Large intestine (tissue), 3 donors: Measurements from ENCODE around the gene ME1. TPM values are rescaled to one million over a fixed set of nuclear protein-coding genes. Genes with fewer than 3 reads are reported as not detected.
"Not testable (repeated sequence)": the region's sequence is repeated elsewhere in the genome, so short reads cannot be mapped to it uniquely, and the experiment has no call there.

Source experiments
- DNase-seq, 2 donors: peaks; one replicate each; pipeline versions ENCODE4 v3.0.0 to v3.0.0-alpha.2; 2013
- H3K27ac ChIP-seq: one replicate; pipeline ENCODE4 v1.5.1; 2013; ENCODE audit warnings: low read length
- H3K27me3 ChIP-seq: 2 replicates; pipeline ENCODE4 v1.6.1; 2013; ENCODE audit warnings: low read length; ENCODE audit not compliant: control insufficient read depth, insufficient read depth
- H3K36me3 ChIP-seq: 2 replicates; pipeline ENCODE4 v1.6.1; 2013; ENCODE audit warnings: low read length; ENCODE audit not compliant: control insufficient read depth, insufficient read depth
- H3K4me1 ChIP-seq: one replicate; pipeline ENCODE4 v1.6.1; 2013; ENCODE audit warnings: low read length; ENCODE audit not compliant: control insufficient read depth, insufficient read depth
- H3K4me3 ChIP-seq: one replicate; pipeline ENCODE4 v1.5.1; 2013; ENCODE audit warnings: low read length
- H3K9me3 ChIP-seq: one replicate; pipeline ENCODE4 v1.6.1; 2013; ENCODE audit warnings: mild to moderate bottlenecking, low read depth, low read length, moderate library complexity; ENCODE audit not compliant: control insufficient read depth
- WGBS: methylation state at CpG from one replicate; pipeline ENCODE4 v1.1.5; 2013; ENCODE audit warnings: low lambda C conversion rate; ENCODE audit not compliant: insufficient coverage; 5-methylcytosine and 5-hydroxymethylcytosine counted together
- polyA plus RNA-seq: library from polyadenylated mRNA; unstranded; fragments of 120-200 nt; gene quantifications from one replicate; pipeline ENCODE4 v1.2.1, GENCODE V29; 2013

ME1 gene
- polyA plus RNA-seq, 1 donor: 11.9 TPM

DNA sequence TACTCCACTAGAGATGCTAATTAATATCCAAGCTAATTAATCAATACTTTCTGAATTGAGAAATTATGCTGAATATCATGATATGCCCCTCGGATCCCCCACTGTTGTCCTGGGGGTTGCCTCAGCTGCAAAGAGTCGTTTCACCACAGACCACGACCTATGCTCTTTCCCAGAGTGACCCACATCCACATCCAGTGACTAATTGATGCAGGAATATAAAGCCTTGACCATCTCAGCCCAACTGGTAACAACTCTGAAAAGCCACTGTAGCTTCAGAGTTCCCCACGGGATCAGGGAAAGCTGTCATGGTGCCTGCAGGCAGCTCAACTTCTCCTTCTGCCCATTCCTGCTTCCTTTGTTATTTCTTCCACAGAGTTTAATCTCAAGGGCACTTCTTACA lies 120.8 kb downstream of the ME1 start:
- no peak for DNase-seq
- no peaks in the 10 kb centered on the region for H3K4me1 ChIP-seq
- H3K9me3 ChIP-seq: no peaks in the 10 kb centered on the region
- H3K36me3 ChIP-seq: no peaks in the 10 kb centered on the region
- H3K27me3 ChIP-seq: no peaks in the 10 kb centered on the region
- H3K27ac ChIP-seq: no peak overlapping the region
- no peak overlapping the region for H3K4me3 ChIP-seq
- no CpG with 5 or more reads among the region's 4 CpGs for WGBS

DNA sequence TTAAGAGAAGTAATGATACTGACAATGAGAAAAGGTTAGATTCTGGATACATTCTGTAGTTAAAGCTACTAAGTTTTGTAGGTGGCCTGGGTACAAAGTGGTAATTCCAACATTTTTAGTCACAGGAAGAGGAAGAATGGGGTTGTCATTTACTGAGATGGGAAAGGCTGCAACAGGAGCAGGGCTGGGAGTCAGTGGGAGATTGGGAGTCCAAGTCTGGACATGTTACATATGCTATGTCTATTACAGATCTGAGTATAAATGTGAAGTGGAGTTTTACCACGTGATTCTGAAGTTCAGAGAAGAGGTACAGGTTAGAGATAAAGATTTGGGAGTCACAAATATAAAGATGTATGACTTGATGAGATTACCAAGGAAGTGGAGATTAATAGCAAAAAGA lies 121.5 kb downstream of the ME1 start:
- 67% methylated on average over 1 of the region's 1 CpG for WGBS
- Histone ChIP-seq H3K9me3 (no peaks in the 10 kb centered on the region), H3K27me3 (no peaks in the 10 kb centered on the region)

DNA sequence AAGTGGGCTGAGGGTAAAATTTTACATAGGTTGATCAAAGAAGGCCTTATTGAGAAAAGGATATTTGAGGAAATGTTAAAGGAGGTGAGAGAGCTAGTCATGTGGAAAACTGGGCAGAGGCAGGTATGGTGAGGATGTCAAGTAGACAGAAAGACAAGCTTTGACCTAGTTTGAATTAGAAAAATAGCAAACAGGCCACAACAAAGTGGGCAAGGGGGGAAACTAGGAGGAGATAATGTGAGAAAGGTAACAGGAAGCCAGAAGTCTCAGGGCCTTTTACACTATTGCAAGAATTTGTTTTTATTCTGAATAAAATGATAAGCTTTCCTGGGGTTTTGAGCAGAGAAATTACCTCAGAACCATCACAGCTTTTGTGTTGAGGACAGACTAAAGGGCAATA lies 122.0 kb downstream of the ME1 start:
- Histone ChIP-seq H3K9me3 (no peaks in the 10 kb centered on the region), H3K27me3 (no peaks in the 10 kb centered on the region)
- DNase-seq: peak in 1 of 2 donors; percentile 9

More for the DNA sequence above, 121.5 kb downstream of the ME1 start:
- Histone ChIP-seq H3K4me3 (no peak overlapping the region), H3K4me1 (no peaks in the 10 kb centered on the region), H3K27ac (no peak overlapping the region), H3K36me3 (no peaks in the 10 kb centered on the region)
- DNase-seq: no peak

DNA sequence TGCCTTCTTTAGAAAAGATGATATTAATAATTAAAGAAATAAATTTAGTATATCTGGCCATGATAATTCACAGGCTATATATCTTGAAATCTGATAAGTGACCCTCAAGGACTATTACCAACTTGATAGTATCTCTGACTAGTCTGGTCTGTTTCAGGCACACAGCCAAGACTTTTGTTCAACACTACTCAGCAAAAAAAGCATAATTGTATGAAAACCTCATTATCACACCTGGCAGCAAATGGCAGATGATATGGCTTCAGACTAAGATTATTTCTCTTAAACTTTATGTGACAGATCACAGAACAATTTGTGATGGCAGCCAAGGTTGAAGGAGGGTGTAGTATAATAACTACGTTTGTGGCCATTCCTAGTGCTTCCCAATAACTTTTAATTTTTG lies 123.0 kb downstream of the ME1 start:
- no peak overlapping the region for H3K27ac ChIP-seq
- H3K27me3 ChIP-seq: no peaks in the 10 kb centered on the region
- H3K4me1 ChIP-seq: no peaks in the 10 kb centered on the region
- H3K4me3 ChIP-seq: no peak overlapping the region
- WGBS: no CpG with 5 or more reads among the region's 1 CpG
- H3K9me3 ChIP-seq: no peaks in the 10 kb centered on the region
- DNase-seq: no peak
- H3K36me3 ChIP-seq: no peaks in the 10 kb centered on the region

More for the DNA sequence above, 122.0 kb downstream of the ME1 start:
- no peaks in the 10 kb centered on the region for H3K4me1 ChIP-seq
- H3K27ac ChIP-seq: no peak overlapping the region
- H3K4me3 ChIP-seq: no peak overlapping the region
- H3K36me3 ChIP-seq: no peaks in the 10 kb centered on the region

DNA sequence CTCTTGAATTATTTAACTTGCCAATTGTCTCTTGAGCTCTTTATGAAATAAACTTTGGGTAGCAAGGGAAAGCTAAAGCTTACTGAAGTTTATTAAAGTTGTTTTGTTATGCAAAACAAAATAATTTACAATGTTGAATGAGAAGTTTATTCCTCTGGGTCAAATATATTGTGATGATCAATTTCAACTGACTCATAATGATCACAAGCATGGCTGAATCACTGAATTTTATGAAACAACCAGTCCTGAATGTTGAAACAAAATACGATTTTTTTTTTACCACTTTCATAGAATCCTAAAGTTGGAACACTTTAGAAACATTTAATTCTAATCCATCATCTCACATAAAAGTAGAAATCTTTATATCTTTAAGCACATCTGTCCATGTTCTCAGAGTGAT lies 127.4 kb downstream of the ME1 start:
- H3K27ac ChIP-seq: no peak overlapping the region
- H3K36me3 ChIP-seq: no peaks in the 10 kb centered on the region
- H3K4me1 ChIP-seq: no peaks in the 10 kb centered on the region
- no peaks in the 10 kb centered on the region for H3K9me3 ChIP-seq
- H3K27me3 ChIP-seq: no peaks in the 10 kb centered on the region
- no peak overlapping the region for H3K4me3 ChIP-seq
- no peak for DNase-seq
- no CpG with 5 or more reads among the region's 1 CpG for WGBS

DNA sequence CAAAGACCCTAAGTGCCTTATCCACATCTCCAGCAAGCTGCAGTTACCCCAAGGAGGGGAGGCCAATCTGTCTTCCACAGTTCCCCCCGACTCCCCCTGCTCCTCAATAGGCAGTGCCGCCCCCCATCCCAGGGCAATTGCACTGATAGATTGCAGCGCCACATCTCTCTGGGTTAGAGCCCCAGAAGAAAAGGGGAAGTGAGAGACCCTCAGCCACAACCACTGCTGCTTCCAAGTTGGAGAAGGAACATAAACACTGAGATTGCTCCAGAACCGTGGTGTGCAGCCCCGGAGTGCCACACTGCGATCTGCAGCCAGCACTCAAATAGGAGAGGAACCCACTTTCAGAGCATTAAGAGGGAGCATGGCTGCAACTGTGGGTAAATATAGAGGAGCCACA lies 136.2 kb downstream of the ME1 start:
- WGBS: no CpG with 5 or more reads among the region's 6 CpGs
- Histone ChIP-seq H3K27me3 (no peaks in the 10 kb centered on the region), H3K27ac (no peak overlapping the region)

DNA sequence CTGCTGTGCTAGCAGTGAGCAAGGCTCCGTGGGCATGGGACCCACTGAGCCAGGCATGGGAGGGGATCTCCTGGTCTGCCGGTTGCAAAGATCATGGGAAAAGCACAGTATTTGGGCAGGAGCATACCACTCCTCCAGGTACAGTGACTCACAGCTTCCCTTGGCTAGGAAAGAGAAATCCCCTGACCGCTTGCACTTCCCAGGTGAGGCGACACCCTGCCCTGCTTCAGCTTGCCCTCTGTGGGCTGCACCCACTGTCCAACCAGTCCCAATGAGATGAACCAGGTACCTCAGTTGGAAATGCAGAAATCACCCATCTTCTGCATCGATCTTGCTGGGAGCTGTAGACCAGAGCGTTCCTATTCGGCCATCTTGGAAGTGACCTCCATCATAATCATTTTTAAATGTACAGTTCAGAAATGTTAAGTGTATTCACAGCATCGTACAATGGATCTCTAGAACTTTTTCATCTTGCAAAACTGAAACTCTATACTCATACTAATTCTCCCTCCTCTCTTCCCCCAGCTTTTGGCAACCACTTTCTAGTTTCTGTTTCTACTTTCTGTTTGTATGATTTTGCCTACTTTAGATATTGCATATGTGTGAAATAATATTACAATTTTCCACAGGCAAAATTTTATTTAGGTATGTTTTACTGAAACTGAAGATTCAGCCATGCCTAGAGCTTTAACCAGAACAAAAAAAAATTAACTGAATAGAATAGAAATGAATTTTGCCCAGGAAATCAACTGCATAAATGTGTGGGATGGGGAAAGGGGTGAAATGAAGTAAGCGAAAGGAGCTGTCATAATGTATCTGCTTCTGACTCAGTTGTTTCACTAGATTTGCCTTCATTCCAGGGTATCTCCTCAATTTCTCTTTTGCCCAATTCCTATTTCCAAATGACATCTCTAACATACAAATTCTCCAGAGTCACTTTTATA lies 137.7 kb downstream of the ME1 start:
- no peak overlapping the region for H3K4me3 ChIP-seq
- no peak overlapping the region for H3K27ac ChIP-seq
- no CpG with 5 or more reads among the region's 9 CpGs for WGBS
- no peaks in the 10 kb centered on the region for H3K4me1 ChIP-seq
- no peaks in the 10 kb centered on the region for H3K36me3 ChIP-seq
- DNase-seq: no peak
- H3K27me3 ChIP-seq: no peaks in the 10 kb centered on the region
- H3K9me3 ChIP-seq: peaks cover 5% of the 10 kb centered on the region

More for the DNA sequence above, 136.2 kb downstream of the ME1 start:
- Histone ChIP-seq H3K4me1 (no peaks in the 10 kb centered on the region), H3K9me3 (peaks cover 5% of the 10 kb centered on the region), H3K4me3 (no peak overlapping the region), H3K36me3 (no peaks in the 10 kb centered on the region)
- DNase-seq: no peak

DNA sequence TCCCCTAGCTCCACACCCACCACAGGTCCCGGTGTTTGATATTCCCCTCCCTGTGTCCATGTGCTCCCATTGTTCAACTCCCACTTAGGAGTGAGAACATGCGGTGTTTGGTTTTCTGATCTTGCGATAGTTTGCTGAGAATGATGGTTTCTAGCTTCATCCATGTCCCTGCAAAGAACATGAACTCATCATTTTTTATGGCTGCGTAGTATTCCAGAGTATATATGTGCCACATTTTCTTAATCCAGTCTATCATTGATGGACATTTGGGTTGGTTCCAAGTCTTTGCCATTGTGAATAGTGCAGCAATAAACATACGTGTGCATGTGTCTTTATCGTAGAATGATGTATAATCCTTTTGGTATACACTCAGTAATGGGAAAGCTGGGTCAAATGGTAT lies 143.6 kb downstream of the ME1 start:
- WGBS: 100% methylated on average over 1 of the region's 6 CpGs
- H3K9me3 ChIP-seq, H3K36me3 ChIP-seq, DNase-seq, H3K27ac ChIP-seq, H3K4me3 ChIP-seq, H3K4me1 ChIP-seq, H3K27me3 ChIP-seq: not testable (repeated sequence)

DNA sequence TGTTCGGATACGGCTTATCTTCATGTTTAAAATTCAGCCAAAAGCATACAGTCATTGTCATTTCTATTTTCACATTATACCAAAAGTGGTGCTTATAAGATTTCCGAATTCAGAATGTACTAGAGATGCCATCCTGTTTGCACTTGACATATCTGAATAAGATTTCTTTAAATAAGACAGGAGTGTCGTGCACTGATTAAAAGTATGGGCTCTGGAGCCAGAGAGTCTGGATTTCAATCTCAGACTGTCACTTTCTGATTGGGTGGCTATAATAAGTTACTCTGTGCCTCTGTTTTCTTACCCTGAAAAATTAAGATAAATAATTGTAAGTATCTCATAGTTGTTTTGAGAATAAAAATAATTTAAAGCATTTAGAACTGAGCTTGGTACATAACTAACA lies 144.9 kb downstream of the ME1 start:
- DNase-seq: no peak
- Histone ChIP-seq H3K4me1 (no peaks in the 10 kb centered on the region), H3K27me3 (no peaks in the 10 kb centered on the region), H3K27ac (no peak overlapping the region), H3K36me3 (no peaks in the 10 kb centered on the region), H3K4me3 (no peak overlapping the region), H3K9me3 (no peaks in the 10 kb centered on the region)
- WGBS: 100% methylated on average over 3 of the region's 4 CpGs

DNA sequence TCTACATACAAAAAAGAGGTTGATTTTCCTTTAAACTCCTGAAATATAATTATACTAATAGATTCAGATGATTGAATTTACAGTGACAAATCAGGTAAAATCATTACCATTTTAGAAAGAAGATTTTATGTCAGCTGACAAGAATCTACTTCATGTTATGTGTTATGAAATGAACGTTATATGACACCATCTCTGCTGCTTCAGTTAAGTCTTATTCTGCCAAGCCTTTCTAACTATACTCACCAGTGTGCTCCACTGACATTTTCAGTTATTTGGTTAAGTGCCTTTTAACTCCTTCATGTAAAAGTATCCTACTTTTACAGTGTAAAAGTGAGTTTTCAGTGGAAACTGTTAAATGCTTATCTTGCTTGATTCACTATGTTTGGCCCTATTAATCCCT lies 157.3 kb downstream of the ME1 start:
- Histone ChIP-seq H3K4me3 (no peak overlapping the region), H3K4me1 (no peaks in the 10 kb centered on the region), H3K27me3 (no peaks in the 10 kb centered on the region), H3K36me3 (no peaks in the 10 kb centered on the region), H3K27ac (no peak overlapping the region), H3K9me3 (no peaks in the 10 kb centered on the region)
- WGBS: no CpG with 5 or more reads among the region's 1 CpG
- no peak for DNase-seq
